NCI-H1694 (cell line): Measurements from ENCODE around the gene TTLL10.
"Not testable (repeated sequence)": the region's sequence is repeated elsewhere in the genome, so short reads cannot be mapped to it uniquely, and the experiment has no call there.

ENCODE experiments used
- DNase-seq: peaks from one replicate; lab custom pipeline; 2025; lab: John Stamatoyannopoulos, UW

TTLL10 gene

DNA sequence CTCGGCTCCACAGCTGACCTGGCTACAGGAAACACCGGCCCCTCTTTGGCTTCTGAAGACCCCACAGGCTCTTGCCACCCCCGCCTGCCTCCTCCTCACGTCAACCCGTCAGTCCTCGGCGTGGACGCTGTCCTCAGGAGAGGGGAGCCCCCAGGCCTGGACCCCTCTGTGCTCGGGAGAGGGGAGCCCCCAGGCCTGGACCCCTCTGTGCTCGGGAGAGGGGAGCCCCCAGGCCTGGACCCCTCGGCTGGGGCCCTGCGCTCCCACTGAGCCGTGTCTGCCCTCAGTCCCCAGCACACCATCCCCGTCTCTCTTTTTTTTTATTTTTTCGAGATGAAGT is 31.8 kb upstream of the TTLL10 start:
- no peak for DNase-seq

- DNase-seq = not testable (repeated sequence)
These were observed 31.3 kb upstream of the TTLL10 start for GRCh38 chr1:1142352-1142751.

- no peak for DNase-seq
These were observed 30.8 kb upstream of the TTLL10 start for GRCh38 chr1:1142844-1143243.

- no peak for DNase-seq
These were observed 30.0 kb upstream of the TTLL10 start for GRCh38 chr1:1143636-1144035.

DNA sequence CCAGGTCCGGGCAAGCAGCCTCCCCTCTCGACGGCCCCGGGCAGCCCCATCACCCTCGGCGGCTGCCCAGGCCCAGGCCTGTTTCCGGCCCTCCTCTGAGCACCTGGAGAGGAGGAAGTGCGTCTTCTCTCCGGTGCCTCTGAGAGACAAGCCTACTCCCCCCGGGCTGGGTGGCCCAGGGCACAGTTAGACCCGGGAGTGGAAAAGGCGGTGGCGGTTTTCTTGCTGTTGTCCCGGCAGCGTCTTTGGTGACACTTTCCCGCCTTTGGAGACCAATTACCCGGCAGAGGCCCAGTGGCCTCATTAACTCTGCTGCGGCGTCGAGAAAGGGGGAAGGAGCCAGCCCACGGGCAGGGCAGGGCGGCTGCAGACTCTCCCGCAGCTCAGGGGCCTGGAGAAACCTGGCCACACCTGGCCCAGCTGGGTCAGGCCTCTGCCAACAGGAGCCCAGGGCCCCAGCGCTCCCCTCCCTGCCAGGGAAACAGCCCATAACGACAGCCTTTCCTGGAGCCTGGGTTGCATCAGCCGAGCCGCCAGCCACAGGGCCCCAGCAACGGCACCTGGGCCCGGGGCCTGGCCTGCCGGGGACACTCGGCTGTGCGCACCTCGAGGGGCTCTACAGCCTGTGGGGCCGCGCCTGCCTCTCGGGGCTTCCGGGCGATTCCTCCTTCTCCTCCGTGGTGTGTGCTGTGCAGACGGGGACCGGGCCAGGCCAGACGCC is 29.4 kb upstream of the TTLL10 start:
- DNase-seq = no peak

DNA sequence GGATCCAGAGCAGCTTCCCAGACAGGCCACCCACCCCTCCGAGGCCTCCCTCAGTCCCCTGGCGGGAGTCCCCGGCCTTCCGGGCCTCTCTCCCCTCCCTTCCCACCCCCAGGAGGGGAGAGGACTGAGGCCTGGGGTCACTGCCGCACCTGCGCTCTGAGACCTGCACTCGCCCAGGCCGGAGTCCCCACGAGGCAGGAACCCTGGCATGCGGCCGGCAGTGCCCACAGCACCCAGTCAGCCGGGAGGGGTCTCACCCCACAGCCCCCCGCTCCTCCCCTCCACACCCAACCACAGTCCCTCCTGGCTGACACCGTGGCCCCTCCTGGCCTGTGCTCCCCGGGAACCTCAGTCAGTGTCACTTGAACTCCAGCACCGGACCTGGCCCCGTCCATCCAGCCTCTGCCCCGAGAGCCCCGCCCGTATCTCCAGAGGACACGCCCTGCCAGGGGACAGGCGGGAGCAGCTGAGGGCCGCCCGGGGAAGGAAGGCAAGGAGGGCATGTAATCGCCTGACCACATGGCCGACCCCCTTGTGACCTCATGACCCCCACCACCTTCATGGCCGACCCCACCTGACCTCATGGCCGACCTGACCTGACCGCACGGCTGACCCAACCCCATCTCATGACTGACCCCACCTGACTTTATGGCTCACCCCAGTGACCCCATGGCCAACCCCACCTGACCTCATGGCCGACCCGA is 28.7 kb upstream of the TTLL10 start:
- DNase-seq = no peak

DNA sequence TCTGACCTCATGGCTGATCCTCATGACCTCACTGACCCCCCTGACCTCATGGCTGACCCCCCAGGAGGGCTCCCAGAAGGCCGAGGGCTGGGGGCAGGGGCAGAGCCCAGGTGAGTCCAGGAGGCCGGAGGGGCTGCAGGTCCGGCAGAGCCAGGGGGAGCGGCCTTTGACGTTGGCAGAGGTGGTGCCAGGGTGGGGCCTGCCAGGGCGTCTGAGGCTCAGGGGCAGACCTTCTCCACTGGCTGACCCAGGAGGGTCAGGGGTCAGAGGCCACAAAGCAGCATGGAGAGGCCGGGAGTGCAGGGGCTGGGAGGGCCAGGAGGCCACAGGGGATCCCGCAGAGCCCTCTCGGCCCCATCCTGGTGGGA is 28.1 kb upstream of the TTLL10 start:
- DNase-seq = no peak

DNA sequence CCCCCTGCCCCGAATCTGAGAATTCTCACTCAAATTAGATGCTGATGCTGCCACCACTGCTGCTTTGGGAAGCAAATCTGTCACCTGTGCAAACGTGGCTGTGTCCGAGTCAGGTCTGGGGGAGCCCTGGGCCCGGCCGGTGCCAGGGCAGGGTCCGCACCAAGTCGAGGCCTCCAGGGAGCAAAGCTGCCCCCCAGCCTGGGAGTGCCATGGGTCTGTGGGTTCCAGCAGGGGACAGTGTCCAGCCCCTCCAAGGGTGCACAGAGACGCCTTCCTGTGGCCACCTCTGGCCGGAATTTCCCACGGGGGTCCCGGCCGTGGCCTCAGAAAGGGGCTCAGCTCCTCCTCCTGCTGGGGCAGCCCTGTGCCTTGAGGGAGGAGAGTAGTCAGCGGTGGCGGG is 27.7 kb upstream of the TTLL10 start:
- no peak for DNase-seq

DNA sequence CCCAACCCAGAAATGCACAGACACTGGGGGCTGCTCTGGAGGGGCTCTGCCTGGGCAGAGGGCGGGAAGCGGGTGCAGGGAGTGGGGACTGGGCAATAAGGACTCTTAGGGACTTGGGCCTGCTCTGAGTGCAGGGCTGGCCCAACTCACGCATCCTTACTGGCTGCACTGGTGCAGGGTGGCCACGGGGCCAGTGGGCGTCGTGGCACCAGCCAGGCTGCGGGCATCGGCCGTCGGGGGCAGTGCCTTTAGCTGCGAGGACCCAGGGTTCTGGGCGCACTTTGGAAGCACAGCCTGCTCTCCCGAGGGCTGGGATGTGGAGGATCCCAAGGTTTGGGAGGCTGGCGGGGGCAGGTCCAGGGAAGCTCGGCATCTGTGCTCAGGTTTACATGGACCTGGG is 27.1 kb upstream of the TTLL10 start:
- DNase-seq = no peak

- DNase-seq = no peak
These were observed 25.6 kb upstream of the TTLL10 start for GRCh38 chr1:1148061-1148460.

DNA sequence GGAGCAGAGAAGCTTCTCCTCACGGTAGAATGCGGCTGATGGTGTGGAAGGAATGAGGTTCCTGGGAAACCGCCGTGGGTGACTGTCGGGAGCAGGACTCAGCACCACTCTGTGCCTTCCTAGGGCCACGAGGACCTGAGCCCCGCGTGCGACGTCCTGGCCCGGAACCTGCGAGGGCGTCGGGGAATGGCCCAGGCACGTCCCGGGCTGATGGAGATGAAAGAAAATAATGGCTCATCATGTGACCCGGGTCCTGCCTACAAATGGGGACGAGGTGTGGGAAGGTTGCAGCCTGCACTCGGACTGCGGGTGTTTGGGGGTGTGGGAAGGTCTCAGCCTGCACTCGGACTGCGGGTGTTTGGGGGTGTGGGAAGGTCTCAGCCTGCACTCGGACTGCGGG is 25.1 kb upstream of the TTLL10 start:
- DNase-seq = no peak

GRCh38 chr1:1149416-1149815 is 24.3 kb upstream of the TTLL10 start:
- no peak for DNase-seq

DNA sequence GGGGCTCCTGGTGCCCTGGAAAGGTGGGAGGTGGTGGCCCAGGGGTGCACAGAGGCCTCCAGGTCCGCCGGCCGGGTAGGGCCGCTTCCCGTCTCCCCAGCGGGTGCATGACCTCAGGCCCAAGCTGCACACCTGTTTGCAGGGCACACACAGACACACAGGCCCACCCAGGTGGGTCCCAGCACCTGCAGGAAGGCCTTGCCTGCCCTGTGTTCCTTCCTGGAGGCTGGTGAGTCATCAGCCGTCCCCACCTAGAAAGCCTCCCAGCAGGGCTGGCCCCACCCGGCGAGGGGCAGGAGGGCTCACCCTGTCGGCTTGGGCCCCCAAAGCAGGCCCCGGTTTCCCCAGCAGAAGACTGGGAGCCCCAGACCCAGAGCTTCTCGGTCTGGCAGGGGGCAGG is 23.6 kb upstream of the TTLL10 start:
- DNase-seq = no peak

GRCh38 chr1:1151306-1151705 is 22.4 kb upstream of the TTLL10 start:
- no peak for DNase-seq

DNA sequence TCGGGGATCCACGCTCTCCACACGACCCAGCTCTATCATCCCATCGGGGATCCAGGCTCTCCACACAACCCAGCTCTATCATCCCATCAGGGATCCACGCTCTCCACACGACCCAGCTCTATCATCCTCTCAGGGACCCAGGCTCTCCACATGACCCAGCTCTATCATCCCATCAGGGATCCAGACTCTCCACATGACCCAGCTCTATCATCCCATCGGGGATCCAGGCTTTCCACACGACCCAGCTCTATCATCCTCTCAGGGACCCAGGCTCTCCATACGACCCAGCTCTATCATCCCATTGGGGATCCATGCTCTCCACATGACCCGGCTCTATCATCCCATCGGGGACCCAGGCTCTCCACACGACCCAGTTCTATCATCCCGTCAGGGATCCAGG is 21.2 kb upstream of the TTLL10 start:
- DNase-seq = not testable (repeated sequence)

GRCh38 chr1:1153215-1153614 is 20.5 kb upstream of the TTLL10 start:
- DNase-seq = not testable (repeated sequence)

- no peak for DNase-seq
These were observed 19.8 kb upstream of the TTLL10 start for GRCh38 chr1:1153874-1154273.

- no peak for DNase-seq
These were observed 18.4 kb upstream of the TTLL10 start for GRCh38 chr1:1155258-1155657.

- no peak for DNase-seq
These were observed 17.3 kb upstream of the TTLL10 start for GRCh38 chr1:1156140-1157032.

GRCh38 chr1:1157033-1157365 is 16.7 kb upstream of the TTLL10 start:
- no peak for DNase-seq

GRCh38 chr1:1157426-1157913 is 16.2 kb upstream of the TTLL10 start:
- DNase-seq = no peak

- DNase-seq = no peak
These were observed 15.6 kb upstream of the TTLL10 start for GRCh38 chr1:1157914-1158710.
